GOT3 (cell line): Measurements from ENCODE around the gene CARD6.
"Not testable (repeated sequence)": the region's sequence is repeated elsewhere in the genome, so short reads cannot be mapped to it uniquely, and the experiment has no call there.

Experiments
- DNase-seq: peaks from one replicate; lab custom pipeline; 2025; ENCODE audit warnings: mixed read lengths; lab: John Stamatoyannopoulos, UW

CARD6 gene

GRCh38 chr5:40841068-40841805, at the start of gene CARD6:
Gene CARD6, plus strand, starts transcription at chr5:40841367. Its CDS starts 16 bp downstream, at chr5:40841383.
- DNase-seq = no peak

GRCh38 chr5:40791715-40792139, 49.4 kb upstream of the CARD6 start:
- no peak for DNase-seq

GRCh38 chr5:40792691-40793090, 48.5 kb upstream of the CARD6 start:
- not testable (repeated sequence) for DNase-seq

- DNase-seq = not testable (repeated sequence)
Measured at GRCh38 chr5:40794340-40794739, 46.8 kb upstream of the CARD6 start.

- not testable (repeated sequence) for DNase-seq
Measured at GRCh38 chr5:40794877-40795276, 46.3 kb upstream of the CARD6 start.

- no peak for DNase-seq
Measured at GRCh38 chr5:40796487-40796889, 44.7 kb upstream of the CARD6 start.

GRCh38 chr5:40797273-40798011, 43.7 kb upstream of the CARD6 start:
- peak; percentile 19 for DNase-seq

GRCh38 chr5:40798012-40798800, 43.0 kb upstream of the CARD6 start, which contains the start of gene PRKAA1:
Gene PRKAA1, minus strand, starts transcription at chr5:40798374. Its CDS starts 185 bp downstream, at chr5:40798189.
- peak; percentile 87 for DNase-seq

- no peak for DNase-seq
Measured at GRCh38 chr5:40798801-40799210, 42.4 kb upstream of the CARD6 start.

- no peak for DNase-seq
Measured at GRCh38 chr5:40799258-40799657, 41.9 kb upstream of the CARD6 start.

GRCh38 chr5:40801771-40802562, 39.2 kb upstream of the CARD6 start:
- no peak for DNase-seq

- no peak for DNase-seq
Measured at GRCh38 chr5:40812125-40812524, 29.0 kb upstream of the CARD6 start.

- DNase-seq = no peak
Measured at GRCh38 chr5:40813698-40814281, 27.4 kb upstream of the CARD6 start.

- DNase-seq = no peak
Measured at GRCh38 chr5:40823459-40823858, 17.7 kb upstream of the CARD6 start.

- not testable (repeated sequence) for DNase-seq
Measured at GRCh38 chr5:40825461-40826043, 15.6 kb upstream of the CARD6 start.

GRCh38 chr5:40826489-40827187, 14.5 kb upstream of the CARD6 start:
- no peak for DNase-seq

GRCh38 chr5:40827188-40827977, 13.8 kb upstream of the CARD6 start:
- no peak for DNase-seq

GRCh38 chr5:40828021-40828631, 13.0 kb upstream of the CARD6 start:
- DNase-seq = no peak
